HG03439 (cell line): Measurements from ENCODE around the gene TRIM62.
"Not testable (repeated sequence)": the region's sequence is repeated elsewhere in the genome, so short reads cannot be mapped to it uniquely, and the experiment has no call there.

Experiments used
- ATAC-seq: cut with Tn5 transposase; IDR thresholded peaks from one replicate; pipeline ENCODE4 v1.9.1; 2021; ENCODE audit warnings: mild to moderate bottlenecking, moderate library complexity; ENCODE audit not compliant: unreplicated experiment

Gene TRIM62

DNA sequence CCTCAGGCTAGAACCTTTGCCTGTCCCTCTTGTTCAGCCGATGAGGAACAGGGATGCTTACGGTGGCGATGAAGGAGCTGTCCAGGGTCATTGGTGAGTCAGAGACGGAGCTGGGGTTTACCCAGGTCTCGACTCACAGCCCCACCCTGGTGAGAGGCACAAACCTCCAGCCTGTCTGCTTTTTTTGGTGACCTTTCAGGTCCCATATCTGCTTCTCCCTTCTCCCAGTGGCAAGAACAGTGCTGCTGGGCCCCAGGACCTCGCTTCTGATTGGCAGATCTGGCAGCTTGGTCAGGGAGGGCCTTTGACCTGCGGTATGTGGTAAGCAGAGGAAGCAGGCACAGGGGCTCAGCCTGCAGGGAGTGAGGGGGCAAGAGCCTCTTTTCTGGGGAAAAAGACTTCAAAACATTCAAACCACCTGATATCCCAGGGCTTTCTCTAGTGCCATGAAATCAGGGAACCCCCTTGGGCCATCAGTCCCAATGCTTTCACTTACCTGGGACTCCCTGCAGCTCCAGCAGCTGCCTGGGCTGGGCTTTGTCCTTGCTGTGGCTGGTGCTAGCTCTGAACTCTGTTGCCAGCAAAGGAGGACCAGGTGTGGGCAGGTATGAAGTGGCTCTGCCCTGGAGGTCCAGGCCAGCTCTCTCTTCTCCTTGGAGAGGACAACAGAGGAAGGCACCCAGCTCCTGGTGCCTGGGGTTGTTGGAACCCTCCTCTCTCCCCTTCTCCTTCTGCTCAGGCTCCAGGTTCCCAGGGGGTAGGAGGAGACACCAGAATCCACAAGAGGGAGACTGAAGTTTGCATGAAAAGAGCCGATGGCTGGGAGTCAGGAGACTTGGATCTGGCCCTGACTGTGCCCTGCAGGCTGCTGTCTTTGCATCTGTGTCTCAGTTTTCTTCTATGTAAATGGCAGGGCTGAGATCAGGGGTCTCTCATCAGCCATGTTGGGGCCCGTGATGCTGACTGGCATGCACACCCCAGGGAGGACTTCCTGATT lies 41.4 kb downstream of the TRIM62 start:
- ATAC-seq, result no peak

DNA sequence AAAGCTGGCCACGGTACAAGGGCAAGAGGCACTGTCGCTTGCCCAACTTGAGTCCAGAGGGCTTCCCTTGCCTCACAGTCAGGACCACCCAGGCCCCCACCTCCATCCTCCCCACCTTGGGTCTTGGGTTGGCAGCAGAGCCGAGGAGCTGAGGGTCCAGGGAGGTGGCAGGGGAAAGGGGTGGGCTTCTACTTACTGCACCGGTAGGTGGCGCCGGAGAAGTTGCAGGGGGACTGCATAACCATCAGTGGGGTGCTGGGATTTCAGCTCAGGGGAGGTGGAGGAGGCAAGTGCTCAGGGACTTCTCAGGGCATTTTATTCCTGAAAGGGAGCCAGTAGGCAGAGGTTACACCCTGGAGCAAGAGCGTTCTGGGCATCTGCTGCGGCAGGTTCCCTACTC lies 44.0 kb downstream of the TRIM62 start:
- ATAC-seq, result no peak

DNA sequence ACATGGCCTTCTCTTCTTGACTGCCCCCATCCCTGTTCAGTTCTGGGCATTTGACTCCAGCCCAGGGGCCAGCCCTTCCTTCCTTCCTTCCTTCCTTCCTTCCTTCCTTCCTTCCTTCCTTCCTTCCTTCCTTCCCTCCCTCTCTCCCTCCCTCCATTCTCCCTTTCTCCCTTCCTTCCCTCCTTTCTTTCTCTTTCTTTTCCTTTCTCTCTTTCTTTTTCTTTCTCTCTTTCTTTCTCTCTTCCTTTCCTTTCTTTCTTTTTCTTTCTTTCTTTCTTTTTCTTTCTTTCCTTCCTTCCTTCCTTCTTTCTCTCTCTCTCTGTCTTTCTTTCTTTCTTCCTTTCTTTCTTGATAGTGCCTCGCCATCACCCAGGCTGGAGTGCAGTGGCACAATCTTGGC lies 45.8 kb downstream of the TRIM62 start:
- not testable (repeated sequence) for ATAC-seq

DNA sequence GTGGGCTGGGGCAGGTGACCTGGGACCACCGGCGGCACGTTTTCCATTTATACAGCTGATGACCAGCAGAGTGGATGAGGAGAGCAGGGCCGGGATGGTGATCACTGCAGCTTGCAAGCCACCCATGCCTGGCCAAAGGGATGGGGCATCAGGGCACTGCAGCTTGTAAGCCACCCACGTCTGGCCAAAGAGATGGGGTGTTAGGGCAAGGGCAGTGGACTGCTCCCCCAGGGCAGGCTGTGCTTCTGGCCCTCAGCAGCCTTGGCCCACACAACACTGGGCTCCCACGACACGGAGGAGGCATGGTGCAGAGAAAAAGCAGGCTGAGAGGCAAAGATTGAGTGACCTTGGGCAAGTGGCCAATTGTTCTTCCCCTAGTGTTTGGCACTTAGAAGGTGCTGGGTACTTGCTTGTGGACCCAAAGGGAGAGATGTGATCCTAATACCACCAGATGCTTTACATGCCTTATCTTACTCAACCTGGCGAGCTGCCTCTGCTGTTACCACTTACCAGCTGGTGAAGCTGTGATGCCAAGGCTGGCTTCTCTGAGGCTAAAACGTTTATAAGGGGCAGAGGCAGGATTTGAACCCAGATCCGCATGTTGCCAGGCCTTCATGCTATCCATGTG lies 48.3 kb downstream of the TRIM62 start:
- no peak for ATAC-seq

DNA sequence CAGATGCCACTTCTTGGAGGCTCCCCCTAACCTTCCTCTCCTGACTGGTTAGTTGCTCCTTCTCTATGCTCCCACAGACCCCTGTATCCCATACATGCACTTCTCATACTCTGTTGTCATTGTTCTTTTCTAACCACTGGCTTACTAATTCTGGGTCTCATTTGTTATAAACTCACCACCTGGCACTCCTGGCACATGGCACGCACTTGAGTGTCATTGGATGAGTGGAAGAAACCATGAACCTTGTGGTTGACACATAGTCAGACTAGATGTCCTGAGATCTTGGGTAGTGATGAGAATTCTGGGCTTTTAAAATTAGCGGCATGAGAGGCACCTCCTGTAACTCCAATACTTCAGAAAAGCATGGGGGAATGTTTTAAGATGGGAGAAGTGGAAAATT lies 49.3 kb downstream of the TRIM62 start:
- ATAC-seq, result no peak

DNA sequence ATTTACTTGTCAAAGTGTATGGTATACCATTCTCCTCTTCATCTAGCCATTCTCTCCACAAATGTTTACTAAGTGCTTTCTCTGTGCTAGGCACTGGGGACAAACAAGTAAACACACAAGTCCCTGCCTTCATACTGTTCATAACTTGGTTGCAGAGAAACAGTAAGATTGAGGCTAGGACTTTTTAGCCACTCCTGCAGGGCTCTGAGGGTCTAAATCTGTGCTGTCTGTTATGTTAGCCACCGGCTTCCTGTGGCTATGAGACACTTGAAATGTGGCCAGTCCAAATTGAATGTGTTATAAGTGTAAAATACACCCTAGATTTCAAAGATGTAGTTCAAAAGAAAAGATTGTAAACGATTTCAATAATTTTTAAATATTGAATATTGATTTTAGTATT lies 50.7 kb downstream of the TRIM62 start:
- ATAC-seq, result no peak

DNA sequence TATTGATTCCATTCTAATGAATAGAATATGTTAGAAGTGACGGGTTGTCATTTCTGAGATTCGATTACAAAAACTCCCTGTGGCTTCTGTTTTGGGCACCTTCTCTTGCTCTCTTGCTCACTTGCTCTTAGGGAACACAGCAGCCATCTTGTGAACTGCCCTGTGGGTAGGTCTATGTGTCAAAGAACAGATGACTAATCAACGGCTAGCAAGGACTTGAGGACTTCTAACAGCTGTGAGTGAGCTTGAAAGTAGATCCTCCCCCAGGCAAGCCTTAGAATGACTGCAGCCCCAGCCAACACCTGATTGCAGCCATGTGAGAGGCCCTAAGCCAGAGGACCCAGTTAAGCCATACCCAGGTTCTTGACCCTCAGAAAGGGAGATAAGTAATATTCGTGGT lies 51.5 kb downstream of the TRIM62 start:
- ATAC-seq, result no peak

DNA sequence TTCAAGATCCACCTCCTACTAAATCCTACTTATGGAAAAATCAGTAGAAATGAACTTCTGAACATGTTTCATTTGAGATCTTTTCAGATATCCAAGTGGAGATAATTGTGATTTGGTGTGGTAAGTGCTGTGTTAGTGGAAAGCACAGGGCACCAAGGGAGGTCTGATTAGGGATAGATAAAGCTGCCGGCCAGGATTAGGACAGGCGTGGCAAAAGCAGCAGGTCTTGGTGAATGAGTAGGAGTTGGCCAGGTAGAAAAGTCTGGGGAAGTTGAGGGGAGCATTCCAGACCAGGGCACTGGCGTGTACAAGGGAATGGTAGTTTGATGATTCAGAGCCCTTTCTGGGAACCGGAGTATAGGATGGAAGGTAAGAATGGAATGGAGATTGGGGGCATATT lies 53.1 kb downstream of the TRIM62 start:
- no peak for ATAC-seq

DNA sequence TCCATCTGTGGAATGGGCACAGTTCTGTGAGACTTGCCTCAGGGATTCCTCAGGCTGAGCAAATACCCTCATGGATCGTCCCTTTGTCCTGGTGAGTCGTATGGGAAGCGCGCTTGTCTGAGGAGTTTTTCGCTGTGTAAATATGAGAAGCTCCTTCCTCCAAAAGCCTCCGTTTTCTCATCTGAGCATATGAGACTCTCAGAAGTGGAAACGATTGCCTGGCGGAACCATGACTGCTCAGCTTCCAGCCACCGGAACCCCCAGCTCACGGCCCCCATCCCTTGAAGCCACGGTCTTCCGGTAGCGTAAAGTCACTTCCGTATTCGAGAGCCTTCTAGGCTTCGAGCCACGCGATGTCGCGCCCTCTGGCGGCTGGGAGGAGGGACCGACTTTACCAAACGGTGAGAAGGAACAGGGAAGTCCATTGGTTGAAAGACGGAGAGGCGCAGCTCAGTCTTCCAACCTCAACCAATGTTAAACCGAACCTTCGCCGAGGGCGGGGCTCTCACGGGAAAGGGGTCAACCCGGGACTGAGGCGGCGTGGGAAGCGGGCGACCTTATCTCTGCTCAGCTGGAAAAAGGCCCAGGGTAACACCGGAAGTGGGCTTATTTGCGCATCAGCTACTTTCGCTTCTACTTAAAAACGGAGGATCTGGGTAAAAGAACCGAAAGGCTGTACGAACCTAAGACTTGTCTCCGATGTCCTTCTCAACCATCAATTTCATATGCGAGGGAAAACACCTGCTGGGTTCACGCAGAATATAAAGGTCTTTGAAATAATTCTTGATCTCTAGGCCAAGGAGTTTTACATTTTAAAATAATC lies 54.6 kb downstream of the TRIM62 start:
- peak; percentile 97 for ATAC-seq

DNA sequence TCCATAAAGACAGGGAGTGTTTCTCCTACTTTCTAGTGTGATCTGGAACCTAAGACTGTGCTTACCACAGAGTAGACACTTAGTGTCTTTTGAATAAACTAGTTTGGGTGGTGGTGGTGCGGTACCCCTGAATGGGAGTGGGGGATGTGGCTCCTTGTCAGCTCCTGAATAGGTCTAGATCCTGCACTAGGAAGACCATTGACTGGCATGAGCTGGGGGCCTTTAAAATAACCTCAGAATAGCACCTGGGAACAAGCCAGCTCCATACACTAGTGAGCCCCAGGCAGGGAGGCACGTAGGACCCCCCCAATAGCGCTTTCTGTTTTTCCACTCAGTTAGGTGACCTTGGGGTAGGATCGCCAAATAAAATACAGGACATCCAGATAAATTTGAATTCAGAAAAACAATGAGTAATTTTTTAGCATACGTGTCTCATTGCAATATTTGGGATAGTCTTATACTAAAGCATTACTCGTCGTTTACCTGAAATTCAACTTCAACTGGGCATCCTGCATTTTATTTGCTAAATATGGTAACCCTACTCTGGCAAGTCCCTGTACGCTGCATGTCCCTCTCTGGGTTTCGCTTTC lies 55.3 kb downstream of the TRIM62 start:
- ATAC-seq, result no peak

DNA sequence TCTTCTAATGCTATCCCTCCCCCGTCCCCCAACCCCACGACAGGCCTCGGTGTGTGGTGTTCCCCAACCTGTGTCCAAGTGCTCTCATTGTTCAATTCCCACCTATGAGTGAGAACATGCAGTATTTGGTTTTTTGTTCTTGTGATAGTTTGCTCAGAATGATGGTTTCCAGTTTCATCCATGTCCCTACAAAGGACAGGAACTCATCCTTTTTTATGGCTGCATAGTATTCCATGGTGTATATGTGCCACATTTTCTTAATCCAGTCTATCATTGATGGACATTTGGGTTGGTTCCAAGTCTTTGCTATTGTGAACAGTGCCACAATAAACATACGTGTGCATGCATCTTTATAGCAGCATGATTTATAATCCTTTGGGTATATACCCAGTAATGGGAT lies 57.2 kb downstream of the TRIM62 start:
- ATAC-seq, result not testable (repeated sequence)

DNA sequence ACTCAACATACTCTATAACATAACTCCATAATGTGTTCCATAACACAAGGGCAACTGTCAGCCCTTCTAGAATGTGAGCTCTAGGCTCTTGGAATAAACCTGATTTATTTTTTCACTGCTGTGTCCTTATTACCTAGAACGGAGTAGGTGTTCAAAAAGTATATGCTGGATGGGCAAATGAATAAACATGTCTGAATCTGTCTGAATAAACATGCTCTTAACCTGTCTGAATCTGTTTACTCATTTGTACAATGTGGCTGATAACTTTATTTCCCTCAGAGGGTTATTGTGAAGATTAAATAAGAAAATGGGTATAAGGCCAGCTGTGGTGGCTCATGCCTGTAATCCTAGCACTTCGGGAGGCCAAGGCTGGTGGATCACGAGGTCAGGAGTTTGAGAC lies 58.6 kb downstream of the TRIM62 start:
- no peak for ATAC-seq

DNA sequence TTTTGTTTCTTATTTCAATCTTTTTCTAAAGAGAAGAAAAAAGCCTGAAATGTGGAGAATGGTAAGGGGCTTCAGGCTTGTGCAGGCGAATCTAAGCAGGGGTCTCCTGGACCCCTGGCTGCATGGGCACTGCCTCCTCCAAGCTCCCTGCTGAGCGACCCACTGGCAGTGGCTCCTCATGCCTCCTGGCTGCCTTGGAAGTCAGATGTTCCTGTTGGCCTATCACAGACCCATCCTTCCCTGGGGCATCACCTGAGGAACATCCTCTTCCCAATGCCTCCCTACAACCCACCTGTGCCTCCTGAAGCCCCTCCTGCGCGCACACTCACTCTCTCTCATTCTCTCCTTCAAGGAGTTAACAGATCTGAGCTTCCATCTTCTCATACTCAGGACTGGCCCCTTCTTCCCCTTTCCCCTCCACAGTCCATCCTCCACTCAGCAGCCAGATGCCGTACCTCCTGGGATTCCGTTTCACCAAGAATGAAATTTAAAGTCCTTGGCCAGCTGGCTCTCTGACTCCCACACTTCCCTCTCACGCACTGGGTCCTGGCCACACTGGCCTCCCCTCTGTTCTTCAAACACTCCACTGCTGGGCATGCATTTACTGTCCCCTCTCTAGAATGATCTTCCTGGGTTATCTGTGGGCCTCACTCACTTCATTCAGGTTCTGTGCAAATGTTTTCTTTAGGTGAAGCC lies 59.2 kb downstream of the TRIM62 start:
- ATAC-seq, result no peak

DNA sequence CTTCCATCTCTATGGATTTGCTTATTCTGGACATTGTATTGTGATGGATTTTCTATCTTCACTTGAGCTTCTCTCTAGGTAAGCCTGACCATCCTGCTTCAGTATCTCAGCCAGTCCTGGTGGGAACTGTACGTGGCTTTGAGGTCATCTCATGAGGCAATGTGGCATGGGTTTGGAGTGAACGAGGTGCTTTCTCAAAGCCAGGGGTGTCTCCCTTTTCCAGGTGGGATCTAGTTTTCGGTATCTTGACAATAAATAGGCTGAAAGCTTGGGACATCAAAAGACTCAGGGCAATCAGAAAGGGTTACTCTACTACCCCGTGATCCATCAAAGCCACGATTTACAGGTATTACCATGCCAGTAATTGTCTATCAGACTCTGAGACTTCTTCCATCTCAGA lies 60.1 kb downstream of the TRIM62 start:
- ATAC-seq, result no peak

DNA sequence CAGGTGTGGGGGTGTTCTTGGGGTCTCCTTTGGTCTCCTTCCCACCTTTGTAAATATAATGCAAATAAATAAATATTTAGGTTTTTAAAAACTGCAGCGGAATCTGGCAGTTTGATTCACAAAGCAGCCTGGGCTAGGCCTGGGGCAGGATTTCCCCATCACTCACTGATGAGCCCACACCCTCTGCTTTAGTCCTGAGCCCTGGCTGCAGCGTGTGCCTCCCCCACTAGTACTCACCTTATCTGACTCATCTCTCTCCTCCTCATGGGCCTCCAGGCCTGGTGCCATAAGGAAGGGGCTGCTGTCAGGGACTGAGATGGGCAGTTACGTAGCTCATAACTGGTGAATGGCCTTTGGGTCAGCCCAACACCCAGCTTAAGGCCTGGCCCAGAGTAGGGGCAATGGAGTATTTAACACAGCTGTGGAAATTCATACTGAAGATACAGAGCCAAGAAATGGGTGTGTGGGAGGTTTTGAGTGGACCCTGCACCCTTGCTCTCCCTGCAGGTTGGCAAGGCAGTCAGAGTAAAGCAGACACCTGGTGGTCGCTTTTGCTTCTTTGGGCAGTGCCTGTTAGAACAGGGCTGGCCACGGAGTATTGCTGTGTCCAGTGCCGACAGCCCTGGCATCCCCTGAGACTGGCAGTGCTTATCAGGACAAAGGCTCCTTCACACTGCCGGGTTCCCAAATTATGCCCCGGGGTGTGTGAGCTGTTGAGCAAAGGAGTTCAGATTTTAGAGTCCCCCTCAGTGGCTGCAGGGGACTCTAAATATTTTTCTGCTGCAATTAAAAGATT lies 61.2 kb downstream of the TRIM62 start:
- ATAC-seq, result no peak

DNA sequence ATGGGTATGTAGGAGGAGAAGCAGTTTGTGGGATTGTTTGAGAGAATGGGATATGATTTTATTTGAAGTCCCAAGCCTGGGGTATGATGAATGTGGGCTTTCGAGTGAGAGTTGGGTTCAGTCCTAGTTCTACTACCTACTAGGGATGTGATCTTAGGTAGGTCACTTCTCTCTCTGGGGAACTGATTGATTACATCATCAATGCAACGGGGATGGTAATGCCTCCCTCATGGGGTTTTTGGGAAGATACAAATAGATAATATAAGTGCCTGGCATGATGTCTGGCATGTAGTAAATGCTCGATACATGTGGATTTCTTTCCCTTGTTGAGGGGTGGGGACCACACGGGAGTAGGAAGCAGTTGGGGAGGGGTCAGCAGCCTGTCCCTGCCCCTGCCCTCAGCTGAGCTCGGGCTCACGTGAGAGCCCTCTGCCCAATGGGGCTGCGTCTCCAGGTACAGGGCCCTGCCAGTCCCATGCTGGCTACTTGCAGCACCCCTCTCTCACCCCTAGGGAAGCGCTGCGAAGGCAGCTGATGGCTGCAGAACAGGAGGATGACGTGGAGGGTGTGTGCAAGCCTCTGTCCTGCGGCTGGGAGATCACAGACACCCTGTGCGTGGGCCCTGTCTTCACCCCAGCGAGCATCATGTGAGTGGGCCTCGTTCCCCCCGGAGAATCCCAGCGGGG lies 62.2 kb downstream of the TRIM62 start:
- no peak for ATAC-seq

DNA sequence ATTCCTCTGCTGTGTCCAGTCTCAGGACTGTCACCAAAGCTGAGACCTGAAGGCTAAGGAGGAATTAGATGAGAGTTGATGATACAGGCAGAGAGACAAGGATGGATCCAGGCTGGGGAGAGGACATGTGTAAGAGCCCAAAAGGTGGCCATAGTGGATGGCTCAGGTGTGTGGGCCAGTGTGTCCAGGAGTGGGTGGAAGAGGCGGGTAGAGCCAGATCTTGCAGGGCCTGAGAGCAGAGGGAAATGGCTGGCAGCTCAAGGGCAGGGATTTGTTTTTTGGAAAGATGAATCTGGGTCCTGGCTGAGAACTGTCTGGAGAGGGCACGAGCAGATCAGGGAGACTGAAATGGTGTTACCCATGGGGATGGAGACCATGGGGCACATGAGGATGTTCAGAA lies 62.8 kb downstream of the TRIM62 start:
- no peak for ATAC-seq

DNA sequence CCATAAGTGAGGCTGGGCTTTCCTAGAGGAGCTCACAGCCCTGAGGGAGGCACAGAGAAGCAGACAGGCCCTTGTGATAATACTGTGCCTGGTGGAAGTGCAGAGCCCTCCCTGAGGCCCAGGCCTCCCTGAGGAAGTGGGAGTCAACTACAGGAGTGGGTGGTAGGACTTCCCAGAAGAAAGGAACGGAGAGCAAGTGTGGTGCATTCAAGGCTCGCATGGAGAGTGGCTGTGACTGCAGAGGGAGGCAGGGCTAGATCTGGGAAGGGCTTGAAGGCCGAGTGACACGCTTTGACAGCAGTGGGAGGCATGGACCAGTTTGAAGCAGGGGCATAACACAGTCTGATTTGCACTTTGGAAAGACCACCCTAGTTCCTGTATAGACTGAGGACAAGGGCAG lies 63.6 kb downstream of the TRIM62 start:
- no peak for ATAC-seq

DNA sequence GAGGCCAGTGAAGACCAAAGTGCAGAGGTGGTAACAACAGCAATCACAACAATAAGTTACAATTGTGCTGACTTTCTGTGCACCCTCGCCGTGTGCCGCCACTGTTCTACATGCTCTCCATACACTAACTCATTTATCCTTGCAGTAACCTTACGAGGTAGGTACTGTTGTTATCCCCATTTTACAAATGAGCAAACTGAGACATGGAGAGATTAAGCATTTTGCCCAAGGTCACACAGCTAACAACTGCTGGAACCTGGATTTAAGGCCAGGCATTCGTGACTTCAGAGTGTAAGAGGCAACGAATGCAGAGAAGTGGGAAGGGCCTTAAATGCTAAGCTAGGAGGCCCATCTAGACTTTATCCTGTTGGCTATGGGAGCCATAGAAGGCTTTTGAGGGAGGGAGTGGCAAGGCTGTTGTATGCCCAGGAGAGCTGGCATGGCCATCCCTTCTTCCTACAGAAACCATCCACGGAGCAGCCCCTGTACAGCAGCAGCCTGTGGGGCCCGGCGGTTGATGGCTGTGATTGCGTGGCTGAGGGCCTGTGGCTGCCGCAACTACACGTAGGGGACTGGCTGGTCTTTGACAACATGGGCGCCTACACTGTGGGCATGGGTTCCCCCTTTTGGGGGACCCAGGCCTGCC lies 64.3 kb downstream of the TRIM62 start:
- no peak for ATAC-seq
